ENCODE results near the gene FSTL3. TPM values are rescaled to one million over a fixed set of nuclear protein-coding genes. Genes with fewer than 3 reads are reported as not detected.

FSTL3 gene
- total RNA-seq, 2 donors from 2014 or later: 4.5 to 10.1 TPM

GRCh38 chr19:729965-730668 is 53.9 kb downstream of the FSTL3 start:
- DNase-seq: no peak
- no peak overlapping the region for H3K9ac ChIP-seq (ENCODE audit: low read depth in 2 of 2, low read length in 2 of 2)
- H3K27ac ChIP-seq: no peak overlapping the region
- no peaks in the 10 kb centered on the region for H3K9me3 ChIP-seq
- TF ChIP-seq CTCF (IDR thresholded peaks at IDR 0.05): no peak
- H3K27me3 ChIP-seq: no peaks in the 10 kb centered on the region
- no peaks in the 10 kb centered on the region for H3K36me3 ChIP-seq
- H3K4me3 ChIP-seq: no peak overlapping the region
- no peaks in the 10 kb centered on the region for H3K4me1 ChIP-seq
- intact Hi-C loops (cut with DNase I): loop anchor here (5.0 kb wide), 1 partner anchor 148 kb away; no protein-coding TSS in a partner anchor

DNA sequence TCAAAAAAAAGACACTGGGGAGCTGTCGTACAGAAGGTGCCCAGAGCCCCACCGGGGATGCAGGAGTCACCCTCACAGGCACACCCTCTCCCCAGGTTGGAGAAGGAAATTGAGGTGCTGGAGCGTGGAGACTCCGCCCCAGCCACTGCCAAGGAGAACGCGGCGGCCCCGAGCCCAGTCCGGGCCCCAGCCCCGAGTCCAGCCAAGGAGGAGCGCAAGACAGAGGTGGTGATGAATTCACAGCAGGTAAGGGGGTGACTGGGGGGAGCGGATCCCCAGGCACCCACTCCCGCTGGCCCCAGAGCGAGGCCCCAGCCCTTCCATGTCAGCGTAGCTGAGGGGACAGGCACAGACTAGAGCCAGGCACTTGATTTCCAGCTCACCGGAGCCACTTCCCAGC is 54.8 kb downstream of the FSTL3 start:
- no peaks in the 10 kb centered on the region for H3K4me1 ChIP-seq
- DNase-seq: no peak
- H3K27me3 ChIP-seq: no peaks in the 10 kb centered on the region
- intact Hi-C loops (cut with DNase I): loop anchor here (5.0 kb wide), 1 partner anchor 149 kb away; no protein-coding TSS in a partner anchor
- H3K9ac ChIP-seq (ENCODE audit: low read depth in 2 of 2, low read length in 2 of 2): no peak overlapping the region
- no peaks in the 10 kb centered on the region for H3K9me3 ChIP-seq
- no peaks in the 10 kb centered on the region for H3K36me3 ChIP-seq
- no peak overlapping the region for H3K4me3 ChIP-seq
- no peak for TF ChIP-seq CTCF (IDR thresholded peaks at IDR 0.05)
- no peak overlapping the region for H3K27ac ChIP-seq

DNA sequence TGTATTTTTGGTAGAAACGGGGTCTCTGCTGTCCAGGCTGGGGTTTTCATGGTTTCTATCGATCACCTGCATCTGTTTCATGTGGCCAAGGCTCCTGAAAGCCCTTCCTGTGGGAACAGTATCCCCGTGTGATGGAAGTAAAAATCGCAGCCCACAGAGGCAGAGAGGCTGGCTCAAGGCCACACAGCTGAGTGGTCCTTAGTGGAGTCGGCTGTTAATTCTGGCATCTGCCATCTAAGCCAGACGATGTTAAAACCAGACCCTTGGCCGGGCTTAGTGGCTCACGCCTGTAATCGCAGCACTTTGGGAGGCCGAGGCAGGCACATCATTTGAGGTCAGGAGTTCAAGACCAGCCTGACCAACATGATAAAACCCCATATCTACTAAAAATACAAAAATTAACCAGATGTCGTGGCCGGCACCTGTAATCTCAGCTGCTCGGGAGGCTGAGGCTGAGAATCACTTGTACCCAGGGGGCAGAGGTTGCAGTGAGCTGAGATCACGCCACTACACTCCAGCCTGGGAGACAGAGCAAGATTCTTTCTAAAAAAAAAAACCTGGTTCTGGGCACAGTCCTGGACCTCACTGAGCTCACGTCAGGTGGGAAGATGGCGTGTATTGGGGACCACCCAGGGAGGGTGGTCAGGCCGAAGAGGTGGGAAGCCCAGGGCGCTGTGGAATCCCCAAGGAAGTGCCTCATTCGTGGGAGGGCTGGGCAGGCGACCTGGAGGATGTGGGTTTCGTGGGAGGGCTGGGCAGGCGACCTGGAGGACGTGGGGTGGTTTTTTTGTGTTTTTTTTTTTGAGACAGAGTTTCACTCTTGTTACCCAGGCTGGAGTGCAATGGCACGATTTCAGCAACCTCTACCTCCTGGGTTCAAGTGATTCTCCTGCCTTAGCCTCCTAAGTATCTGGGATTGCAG is 56.2 kb downstream of the FSTL3 start:
- no peak overlapping the region for H3K9ac ChIP-seq (ENCODE audit: low read depth in 2 of 2, low read length in 2 of 2)
- H3K27me3 ChIP-seq: no peaks in the 10 kb centered on the region
- no peaks in the 10 kb centered on the region for H3K4me1 ChIP-seq
- no peak overlapping the region for H3K27ac ChIP-seq
- intact Hi-C loops (cut with DNase I): loop anchor here (1.0 to 5.0 kb wide), 2 partner anchors 68 to 150 kb away; no protein-coding TSS in a partner anchor
- H3K4me3 ChIP-seq: no peak overlapping the region
- no peaks in the 10 kb centered on the region for H3K9me3 ChIP-seq
- H3K36me3 ChIP-seq: no peaks in the 10 kb centered on the region
- no peak for TF ChIP-seq CTCF (IDR thresholded peaks at IDR 0.05)
- no peak for DNase-seq

Other genes starting within 250 kb of the FSTL3 start
- 1 to 10 TPM; 2.7 to 9.5 TPM for gene SHC2, start 215.4 kb upstream of the FSTL3 start, total RNA-seq
- gene MADCAM1, start 179.9 kb upstream of the FSTL3 start, total RNA-seq: 1 to 10 TPM; 4.5 to 7.3 TPM
- gene TPGS1, start 168.9 kb upstream of the FSTL3 start, total RNA-seq: 10 to 100 TPM; 13.3 to 14.4 TPM
- gene CDC34, start 144.6 kb upstream of the FSTL3 start, total RNA-seq: 10 to 100 TPM; 60.7 to 93.4 TPM
- gene GZMM, start 132.3 kb upstream of the FSTL3 start, total RNA-seq: 1 to 10 TPM in 1 of 2 donors, under 1 TPM in 1; 0.61 to 1.0 TPM
- gene BSG, start 103.8 kb upstream of the FSTL3 start, total RNA-seq: 1,000 to 10,000 TPM in 1 of 2 donors, 100 to 1,000 TPM in 1; 920 to 1,084 TPM
- under 1 TPM; 0.17 to 0.40 TPM for gene HCN2, start 86.5 kb upstream of the FSTL3 start, total RNA-seq
- 10 to 100 TPM; 50.2 to 77.3 TPM for gene POLRMT, start 42.9 kb upstream of the FSTL3 start, total RNA-seq
- not detected for gene FGF22, start 36.5 kb upstream of the FSTL3 start, total RNA-seq
- gene RNF126, start 13.2 kb upstream of the FSTL3 start, total RNA-seq: 10 to 100 TPM; 54.6 to 74.7 TPM
- not detected for gene PRSS57, start 19.1 kb downstream of the FSTL3 start, total RNA-seq
- 10 to 100 TPM in 1 of 2 donors, 1 to 10 TPM in 1; 3.9 to 13.5 TPM for gene PALM, start 32.5 kb downstream of the FSTL3 start, total RNA-seq
- 100 to 1,000 TPM; 285 to 320 TPM for gene MISP, start 74.7 kb downstream of the FSTL3 start, total RNA-seq
- 100 to 1,000 TPM; 284 to 457 TPM for gene PTBP1, start 121.1 kb downstream of the FSTL3 start, total RNA-seq
- under 1 TPM in 1 of 2 donors, not detected in 1; 0.22 TPM for gene PLPPR3, start 145.6 kb downstream of the FSTL3 start, total RNA-seq
- gene AZU1, start 151.4 kb downstream of the FSTL3 start, total RNA-seq: under 1 TPM in 1 of 2 donors, not detected in 1; 0.27 TPM
- gene PRTN3, start 164.6 kb downstream of the FSTL3 start, total RNA-seq: not detected
- not detected for gene ELANE, start 175.9 kb downstream of the FSTL3 start, total RNA-seq
- 10 to 100 TPM; 42.2 to 55.3 TPM for gene CFD, start 183.3 kb downstream of the FSTL3 start, total RNA-seq
- gene MED16, start 216.8 kb downstream of the FSTL3 start, total RNA-seq: 10 to 100 TPM; 73.3 to 83.2 TPM
- gene RNU6-9, start 217.1 kb downstream of the FSTL3 start, total RNA-seq: not detected
- 10 to 100 TPM; 54.5 to 55.6 TPM for gene R3HDM4, start 236.8 kb downstream of the FSTL3 start, total RNA-seq
- gene KISS1R, start 240.9 kb downstream of the FSTL3 start, total RNA-seq: under 1 TPM in 1 of 2 donors, not detected in 1; 0.21 TPM
- 10 to 100 TPM in 1 of 2 donors, 1 to 10 TPM in 1; 8.7 to 13.0 TPM for gene ARID3A, start 249.6 kb downstream of the FSTL3 start, total RNA-seq